GM12878 (cell line): Measurements from ENCODE around the gene C20orf144. TPM values are rescaled to one million over a fixed set of nuclear protein-coding genes. Genes with fewer than 3 reads are reported as not detected.
"Not testable (repeated sequence)": the region's sequence is repeated elsewhere in the genome, so short reads cannot be mapped to it uniquely, and the experiment has no call there.

ENCODE experiments used
- ATAC-seq: fragments of 200-7000 bp; cut with Tn5 transposase; 3 replicates; pipeline ENCODE4 v1.9.1; 2020; ENCODE audit warnings: mild to moderate bottlenecking, moderate library complexity
- BruUV-seq: library from RNA; stranded (reverse); fragments of 400-500 nt; replicated peaks from 2 replicates; lab custom pipeline; 2021; lab: Mats Ljungman, UMichigan
- CTCF ChIA-PET: fragments of 300-600 bp; sonication (Branson Sonifier 250); formaldehyde crosslinking; extraction: SDS; loops from one replicate; lab custom pipeline; 2021; ENCODE audit warnings: inconsistent platforms; lab: Yijun Ruan, JAX
- POLR2A ChIA-PET: fragments of 350-600 bp; formaldehyde crosslinking; extraction: SDS; loops from one replicate; lab custom pipeline; 2021; ENCODE audit warnings: inconsistent platforms; lab: Charles Lee
- RAD21 ChIA-PET: fragments of 300-600 bp; sonication (Branson Sonifier 250); formaldehyde crosslinking; loops from one replicate; lab custom pipeline; 2023; ENCODE audit warnings: antibody characterized with exemption; ENCODE audit not compliant: unreplicated experiment; lab: Charles Lee
- SMC1A ChIA-PET: fragments of 300-600 bp; sonication (Branson Sonifier 250); formaldehyde crosslinking; loops from one replicate; lab custom pipeline; 2023; ENCODE audit not compliant: unreplicated experiment, uncharacterized antibody; lab: Charles Lee
- DNase-seq: peaks from one replicate; pipeline ENCODE4 v3.0.0-alpha.2; 2011; ENCODE audit warnings: low read depth, low spot score
- FAIRE-seq: peaks from 3 replicates; lab custom pipeline; 2011; peaks lifted over from hg19 to GRCh38; lab: Jason Lieb, UNC
- H2AFZ ChIP-seq: 2 replicates; pipeline ENCODE4 v1.6.0; 2011; ENCODE audit warnings: low read depth, low read length, control low read depth; ENCODE audit not compliant: control insufficient read depth
- H3K27ac ChIP-seq: 2 replicates; pipeline ENCODE4 v1.5.1; 2011; ENCODE audit warnings: control low read depth; ENCODE audit not compliant: control insufficient read depth, insufficient read depth
- H3K27me3 ChIP-seq, 2 experiments: replicated peaks in 1 of 2; 2 replicates each; pipeline versions ENCODE4 v1.6.0 to v1.6.1; 2011; ENCODE audit warnings: low read length in 1 of 2; ENCODE audit not compliant: control insufficient read depth in 2 of 2, insufficient read depth in 2 of 2
- H3K36me3 ChIP-seq, 2 experiments: 2 replicates each; pipeline ENCODE4 v1.5.1; 2011; ENCODE audit warnings: low read length in 1 of 2; ENCODE audit not compliant: control insufficient read depth in 2 of 2, insufficient read depth in 2 of 2
- H3K4me1 ChIP-seq: 2 replicates; pipeline ENCODE4 v1.6.1; 2011; ENCODE audit warnings: mild to moderate bottlenecking, low read length, moderate library complexity, mixed read lengths; ENCODE audit not compliant: control insufficient read depth, insufficient read depth
- H3K4me2 ChIP-seq: 2 replicates; pipeline ENCODE4 v1.6.0; 2011; ENCODE audit warnings: control low read depth; ENCODE audit not compliant: control insufficient read depth, insufficient read depth
- H3K4me3 ChIP-seq: fragments of 200-600 bp; sonication (generic); 2 replicates; pipeline ENCODE4 v1.5.1; 2016
- H3K79me2 ChIP-seq: 2 replicates; pipeline ENCODE4 v1.6.0; 2011; ENCODE audit warnings: low read length; ENCODE audit not compliant: control insufficient read depth, insufficient read depth
- H3K9ac ChIP-seq: 2 replicates; pipeline ENCODE4 v1.8.0; 2011; ENCODE audit warnings: low read length, control low read depth, mixed read lengths; ENCODE audit not compliant: control insufficient read depth, insufficient read depth
- H3K9me3 ChIP-seq: replicated peaks from 3 replicates; pipeline ENCODE4 v1.5.1; 2011; ENCODE audit warnings: mild to moderate bottlenecking, low read length; ENCODE audit not compliant: control insufficient read depth, insufficient read depth
- H4K20me1 ChIP-seq: 2 replicates; pipeline ENCODE4 v1.6.0; 2011; ENCODE audit not compliant: control insufficient read depth, insufficient read depth
- EED ChIP-seq: sonication (generic); IDR thresholded peaks from 2 replicates; pipeline ENCODE4 v1.6.1; 2016; ENCODE audit warnings: antibody characterized with exemption, low read depth
- EP300 ChIP-seq, 2 experiments: fragments of 150-350 bp in 1 of 2; IDR thresholded peaks; 2 replicates each; pipeline ENCODE4 v1.6.1; 2011 to 2012; ENCODE audit warnings: low read depth in 2 of 2, low read length in 2 of 2, borderline replicate concordance in 1 of 2, improper control_type of control experiment in 1 of 2, inconsistent platforms in 1 of 2; ENCODE audit not compliant: control insufficient read depth in 1 of 2
- LARP7 ChIP-seq: fragments of 450-650 bp; IDR thresholded peaks from 2 replicates; pipeline ENCODE4 v1.6.1; 2017; ENCODE audit warnings: mild to moderate bottlenecking
- NFYB ChIP-seq: IDR thresholded peaks from 2 replicates; pipeline ENCODE4 v1.6.1; 2011; ENCODE audit warnings: low read depth, mild to moderate bottlenecking, low read length, improper control_type of control experiment, moderate library complexity; ENCODE audit not compliant: insufficient read depth
- POLR2A ChIP-seq: IDR thresholded peaks from 2 replicates; pipeline ENCODE4 v1.6.1; 2011; ENCODE audit warnings: low read depth, mild to moderate bottlenecking, low read length
- POU2F2 ChIP-seq: IDR thresholded peaks from 3 replicates; pipeline ENCODE4 v1.6.1; 2011; ENCODE audit warnings: low read depth, mild to moderate bottlenecking, low read length, borderline replicate concordance
- TBL1XR1 ChIP-seq: IDR thresholded peaks from 2 replicates; pipeline ENCODE4 v1.6.1; 2012; ENCODE audit warnings: low read depth, low read length, improper control_type of control experiment
- WGBS: methylation state at CpG from one replicate; pipeline ENCODE4 v1.1.6; 2016; ENCODE audit warnings: low lambda C conversion rate; ENCODE audit not compliant: insufficient replicate concordance, insufficient coverage; ENCODE audit errors: missing lambda C conversion rate; 5-methylcytosine and 5-hydroxymethylcytosine counted together
- in situ Hi-C: fragments of 300-500 bp; cut with MboI; formaldehyde crosslinking; loops from 9 replicates; pipeline ENCODE4 v1.14.3; 2018; ENCODE audit warnings: mixed read lengths
- intact Hi-C: fragments of 100-400 bp; cut with micrococcal nuclease; formaldehyde crosslinking; loops from one replicate; pipeline ENCODE4 v1.14.2; 2022; ENCODE audit not compliant: unreplicated experiment
- polyA plus RNA-seq, 11 experiments: library from polyadenylated mRNA; depleted of rRNA in 4 of 11; unstranded in 6 of 11; stranded (reverse) in 5 of 11; fragments of >200 nt; fragmentation: Nextera tagmentation in 4 of 11; fragmentation: Illumina TruSeq in 1 of 11; extraction: Ambion mirVana in 4 of 11; extraction: Trizol in 1 of 11; gene quantifications; 1 replicate in 1 of 11; 2 replicates in 10 of 11; pipeline versions ENCODE4 v1.2.1 to v1.2.3, GENCODE V29; 2011 to 2016; ENCODE audit warnings: inconsistent platforms in 2 of 11, missing spikeins in 2 of 11, low read depth in 1 of 11
- total RNA-seq, 4 experiments: library from RNA; depleted of rRNA in 3 of 4; stranded (reverse); fragments of >200 nt in 3 of 4; fragmentation: Illumina TruSeq in 1 of 4; extraction: Trizol in 1 of 4; gene quantifications; 2 replicates each; pipeline versions ENCODE4 v1.2.1 to v1.2.3, GENCODE V29; 2013 to 2021
- TF ChIP-seq, protein P1 (sequence below): IDR thresholded peaks from 2 replicates; pipeline ENCODE4 v1.6.1; 2012; ENCODE audit warnings: mild to moderate bottlenecking, low read depth, low read length

Gene C20orf144
- total and polyA plus RNA-seq, 10 of the 15 experiments (the other 5 are each of a cell fraction or from before 2014, with no cell fraction given), result 0.04 to 0.62 (median 0.23) TPM; not detected in 2

DNA sequence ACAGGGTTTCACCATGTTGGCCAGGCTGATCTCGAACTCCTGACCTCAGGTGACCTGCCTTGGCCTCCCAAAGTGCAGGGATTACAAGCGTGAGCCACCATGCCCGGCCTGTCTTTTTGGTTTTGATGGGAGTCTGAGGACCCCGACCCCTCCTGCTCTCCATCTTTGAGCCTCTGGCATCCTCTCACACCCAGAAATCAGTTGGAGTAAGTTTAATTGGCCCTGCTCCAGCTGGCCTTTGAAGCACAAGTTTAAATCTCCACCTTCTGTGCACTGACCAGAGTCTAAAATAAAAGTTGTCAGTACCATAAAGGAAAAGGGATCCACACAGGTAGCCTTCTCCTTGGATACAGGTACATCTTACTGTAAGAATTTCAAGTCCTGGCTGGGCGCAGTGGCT lies 15.9 kb upstream of the C20orf144 start:
- no peak for ATAC-seq
- no peak overlapping the region for H3K27ac ChIP-seq
- 0 out of 4 replicates have a peak, but pooled peaks cover 0 to 3% of the 10 kb centered on the region in 2 experiments for H3K36me3 ChIP-seq
- no peaks in the 10 kb centered on the region for H3K9me3 ChIP-seq
- WGBS, result 96% methylated on average over 5 of the region's 5 CpGs
- H3K4me2 ChIP-seq, result no peak overlapping the region
- ChIA-PET RAD21 (interaction anchor here (0.7 kb wide), 1 partner anchor 193 kb away, joined by 3 read pairs; no protein-coding TSS in a partner anchor), POLR2A (no interaction called here), CTCF (interaction anchor here (0.8 to 0.9 kb wide), 2 partner anchors 189 to 192 kb away, joined by 3 read pairs; no protein-coding TSS in a partner anchor), SMC1A (interaction anchor here (2.0 kb wide), 1 partner anchor 36 kb away, joined by 5 read pairs; no protein-coding TSS in a partner anchor)
- no peak overlapping the region for H3K9ac ChIP-seq
- in situ Hi-C loops (no loop called here), intact Hi-C loops (no loop called here)
- H3K79me2 ChIP-seq, result no peaks in the 10 kb centered on the region
- DNase-seq, result no peak
- H3K27me3 ChIP-seq, result no peaks in the 10 kb centered on the region; a peak in 1 of 4 replicates
- FAIRE-seq, result no peak
- no peak overlapping the region for H2AFZ ChIP-seq
- no peak overlapping the region for H3K4me3 ChIP-seq
- BruUV-seq, result no TSS peak
- H4K20me1 ChIP-seq, result peaks cover 4% of the 10 kb centered on the region; the same call in 1 of the 2 replicates
- no peak for TF ChIP-seq POLR2A
- TF ChIP-seq EP300 (IDR thresholded peaks at IDR 0.05; ENCODE audit: borderline replicate concordance in 1 of 2, control insufficient read depth in 1 of 2, low read depth in 2 of 2, low read length in 2 of 2), result no peak
- TF ChIP-seq LARP7, result no peak
- TF ChIP-seq NFYB, result no peak
- TF ChIP-seq EED, result no peak
- TF ChIP-seq TBL1XR1, result no peak
- peaks cover 20% of the 10 kb centered on the region for H3K4me1 ChIP-seq

DNA sequence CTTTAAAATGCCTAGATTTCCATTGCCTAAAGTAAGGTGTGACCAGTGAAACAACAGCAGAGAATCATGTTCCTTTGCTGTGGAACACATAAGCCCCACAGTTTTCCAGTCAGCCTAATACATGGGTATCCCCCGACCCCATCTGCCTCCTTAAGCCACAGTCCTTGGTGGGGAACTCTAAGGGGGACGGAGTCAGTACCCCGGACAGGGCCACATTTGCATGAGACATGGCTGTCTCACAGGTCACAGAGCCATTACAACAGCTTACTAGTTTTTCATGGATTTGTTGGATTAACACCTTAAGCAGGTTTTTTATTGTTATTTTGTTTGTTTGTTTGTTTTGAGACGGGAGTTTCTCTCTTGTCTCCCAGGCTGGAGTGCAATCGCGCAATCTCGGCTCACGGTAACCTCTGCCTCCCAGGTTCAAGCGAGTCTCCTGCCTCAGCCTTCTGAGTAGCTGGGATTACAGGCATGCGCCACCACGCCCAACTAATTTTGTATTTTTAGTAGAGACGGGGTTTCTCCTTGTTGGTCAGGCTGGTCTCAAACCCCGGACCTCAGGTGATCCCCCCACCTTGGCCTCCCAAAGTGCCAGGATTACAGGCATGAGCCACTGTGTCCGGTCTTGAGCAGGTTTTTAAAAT lies 15.0 kb upstream of the C20orf144 start:
- ChIA-PET CTCF (interaction anchor here (0.8 to 1.3 kb wide), 2 partner anchors 38 to 96 kb away, joined by 3 to 4 read pairs; no protein-coding TSS in a partner anchor), SMC1A (interaction anchor here (0.6 to 2.0 kb wide), 7 partner anchors 10 to 115 kb away, joined by 3 to 6 read pairs (median 4); partner anchors contain the start of gene ACTL10), RAD21 (interaction anchor here (1.2 kb wide), 1 partner anchor 147 kb away, joined by 5 read pairs; no protein-coding TSS in a partner anchor)
- ATAC-seq, result peak; percentile 42
- H3K9me3 ChIP-seq, H3K27me3 ChIP-seq, H3K9ac ChIP-seq, BruUV-seq, H3K27ac ChIP-seq, H3K79me2 ChIP-seq, POLR2A ChIA-PET, H4K20me1 ChIP-seq, FAIRE-seq, intact Hi-C loops, in situ Hi-C loops, H3K4me3 ChIP-seq, H3K36me3 ChIP-seq, H2AFZ ChIP-seq, DNase-seq: not testable (repeated sequence)
- TF ChIP-seq, protein P1, sequence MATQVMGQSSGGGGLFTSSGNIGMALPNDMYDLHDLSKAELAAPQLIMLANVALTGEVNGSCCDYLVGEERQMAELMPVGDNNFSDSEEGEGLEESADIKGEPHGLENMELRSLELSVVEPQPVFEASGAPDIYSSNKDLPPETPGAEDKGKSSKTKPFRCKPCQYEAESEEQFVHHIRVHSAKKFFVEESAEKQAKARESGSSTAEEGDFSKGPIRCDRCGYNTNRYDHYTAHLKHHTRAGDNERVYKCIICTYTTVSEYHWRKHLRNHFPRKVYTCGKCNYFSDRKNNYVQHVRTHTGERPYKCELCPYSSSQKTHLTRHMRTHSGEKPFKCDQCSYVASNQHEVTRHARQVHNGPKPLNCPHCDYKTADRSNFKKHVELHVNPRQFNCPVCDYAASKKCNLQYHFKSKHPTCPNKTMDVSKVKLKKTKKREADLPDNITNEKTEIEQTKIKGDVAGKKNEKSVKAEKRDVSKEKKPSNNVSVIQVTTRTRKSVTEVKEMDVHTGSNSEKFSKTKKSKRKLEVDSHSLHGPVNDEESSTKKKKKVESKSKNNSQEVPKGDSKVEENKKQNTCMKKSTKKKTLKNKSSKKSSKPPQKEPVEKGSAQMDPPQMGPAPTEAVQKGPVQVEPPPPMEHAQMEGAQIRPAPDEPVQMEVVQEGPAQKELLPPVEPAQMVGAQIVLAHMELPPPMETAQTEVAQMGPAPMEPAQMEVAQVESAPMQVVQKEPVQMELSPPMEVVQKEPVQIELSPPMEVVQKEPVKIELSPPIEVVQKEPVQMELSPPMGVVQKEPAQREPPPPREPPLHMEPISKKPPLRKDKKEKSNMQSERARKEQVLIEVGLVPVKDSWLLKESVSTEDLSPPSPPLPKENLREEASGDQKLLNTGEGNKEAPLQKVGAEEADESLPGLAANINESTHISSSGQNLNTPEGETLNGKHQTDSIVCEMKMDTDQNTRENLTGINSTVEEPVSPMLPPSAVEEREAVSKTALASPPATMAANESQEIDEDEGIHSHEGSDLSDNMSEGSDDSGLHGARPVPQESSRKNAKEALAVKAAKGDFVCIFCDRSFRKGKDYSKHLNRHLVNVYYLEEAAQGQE, result peak; percentile 82
- peak; percentile 85; the same call in 1 of the 3 replicates for TF ChIP-seq POU2F2
- Histone ChIP-seq H3K4me1 (peaks cover 27% of the 10 kb centered on the region), H3K4me2 (peak overlapping the region; percentile 62; the same call in 1 of the 2 replicates)
- WGBS, result 64% methylated on average over 14 of the region's 14 CpGs
